K562 (cell line): ENCODE results near the gene NAIF1. TPM values are rescaled to one million over a fixed set of nuclear protein-coding genes. Genes with fewer than 3 reads are reported as not detected.
A peak's percentile ranks its signal among the peaks of the same experiment; 100 is the strongest.

Experiments
- BACH1 ChIP-seq: fragments of 200-800 bp; sonication (Bioruptor generic); IDR thresholded peaks from 2 replicates; pipeline ENCODE4 v1.6.1; 2016; ENCODE audit warnings: missing genetic modification characterization, missing compliant biosample characterization
- POLR2G ChIP-seq: fragments of 200-400 bp; formaldehyde crosslinking; IDR thresholded peaks from 2 replicates; pipeline ENCODE4 v1.6.1; 2017; ENCODE audit warnings: low read depth, mild to moderate bottlenecking, antibody characterized with exemption, low read length, moderate library complexity
- WHSC1 ChIP-seq: IDR thresholded peaks from one replicate; pipeline ENCODE4 v1.6.1; 2012; ENCODE audit warnings: low read length, control low read depth, inconsistent platforms
- ZNF318 ChIP-seq, 2 experiments: fragments of 450-650 bp; IDR thresholded peaks; 2 replicates each; pipeline ENCODE4 v1.6.1; 2016; ENCODE audit warnings: mild to moderate bottlenecking in 2 of 2, borderline replicate concordance in 1 of 2, low read depth in 1 of 2, moderate library complexity in 1 of 2
- polyA plus RNA-seq, 8 experiments: library from polyadenylated mRNA; depleted of rRNA in 4 of 8; stranded (reverse) in 5 of 8; unstranded in 3 of 8; fragments of >200 nt; fragmentation: Nextera tagmentation in 2 of 8; fragmentation: Illumina TruSeq in 1 of 8; extraction: Ambion mirVana in 2 of 8; extraction: Trizol in 1 of 8; gene quantifications; 2 replicates each; pipeline versions ENCODE4 v1.2.1 to v1.2.3, GENCODE V29; 2011 to 2014; ENCODE audit warnings: inconsistent platforms in 1 of 8, missing spikeins in 1 of 8
- total RNA-seq, 7 experiments: library from RNA; depleted of rRNA in 6 of 7; stranded (reverse); fragments of >200 nt in 6 of 7; fragmentation: Illumina TruSeq in 2 of 7; extraction: Trizol in 2 of 7; gene quantifications; 2 replicates each; pipeline versions ENCODE4 v1.2.1 to v1.2.3, GENCODE V29; 2011 to 2021; ENCODE audit warnings: low replicate concordance in 1 of 7
- TF ChIP-seq, protein P1 (sequence below): fragments of 250-450 bp; sonication (Bioruptor Pico); IDR thresholded peaks from 2 replicates; pipeline ENCODE4 v1.8.0; 2021; ENCODE audit warnings: moderate library complexity, mild to moderate bottlenecking, inconsistent platforms

Gene NAIF1
- total and polyA plus RNA-seq, 9 of the 15 experiments (the other 6 are each of a cell fraction or from before 2014, with no cell fraction given): 4.8 to 26.6 (median 17.2) TPM

DNA sequence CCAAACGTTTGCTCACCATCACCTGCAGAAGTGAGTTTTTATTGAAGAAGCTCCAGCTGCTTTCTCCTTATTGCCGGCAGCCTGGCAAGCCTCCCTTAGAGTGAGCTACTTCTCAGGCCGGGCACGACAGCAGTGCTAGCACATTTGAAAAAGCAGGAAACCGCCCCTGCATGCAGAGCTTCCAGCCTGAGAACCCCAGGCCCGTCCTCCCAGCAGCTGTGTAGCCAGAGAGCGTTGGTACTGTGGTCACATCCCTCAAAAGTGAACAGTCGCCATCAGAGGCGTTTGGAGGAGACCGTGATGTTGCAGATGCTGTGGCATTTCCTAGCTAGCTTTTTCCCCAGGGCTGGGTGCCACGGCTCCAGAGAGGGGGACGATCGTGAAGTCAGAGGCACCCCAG, 24.5 kb upstream of the NAIF1 start (continued):
- 0 out of 2 replicates have a peak, but pooled peaks have one; percentile 33 for TF ChIP-seq POLR2G
- TF ChIP-seq WHSC1: peak; percentile 23
- no peak for TF ChIP-seq ZNF318 (IDR thresholded peaks at IDR 0.05; ENCODE audit: borderline replicate concordance in 1 of 2, low read depth in 1 of 2)
- TF ChIP-seq, protein P1, sequence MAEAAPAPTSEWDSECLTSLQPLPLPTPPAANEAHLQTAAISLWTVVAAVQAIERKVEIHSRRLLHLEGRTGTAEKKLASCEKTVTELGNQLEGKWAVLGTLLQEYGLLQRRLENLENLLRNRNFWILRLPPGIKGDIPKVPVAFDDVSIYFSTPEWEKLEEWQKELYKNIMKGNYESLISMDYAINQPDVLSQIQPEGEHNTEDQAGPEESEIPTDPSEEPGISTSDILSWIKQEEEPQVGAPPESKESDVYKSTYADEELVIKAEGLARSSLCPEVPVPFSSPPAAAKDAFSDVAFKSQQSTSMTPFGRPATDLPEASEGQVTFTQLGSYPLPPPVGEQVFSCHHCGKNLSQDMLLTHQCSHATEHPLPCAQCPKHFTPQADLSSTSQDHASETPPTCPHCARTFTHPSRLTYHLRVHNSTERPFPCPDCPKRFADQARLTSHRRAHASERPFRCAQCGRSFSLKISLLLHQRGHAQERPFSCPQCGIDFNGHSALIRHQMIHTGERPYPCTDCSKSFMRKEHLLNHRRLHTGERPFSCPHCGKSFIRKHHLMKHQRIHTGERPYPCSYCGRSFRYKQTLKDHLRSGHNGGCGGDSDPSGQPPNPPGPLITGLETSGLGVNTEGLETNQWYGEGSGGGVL (CRISPR knock-in tag): no peak
- no peak for TF ChIP-seq BACH1
